Keratinocyte (primary cell): ENCODE results near the gene RNMT. TPM values are rescaled to one million over a fixed set of nuclear protein-coding genes. Genes with fewer than 3 reads are reported as not detected.

Source experiments
- DNase-seq: peaks from one replicate; pipeline ENCODE4 v3.0.0-alpha.2; 2011; ENCODE audit warnings: low read depth, missing footprints, low spot score
- FAIRE-seq: peaks from 2 replicates; lab custom pipeline; 2011; peaks lifted over from hg19 to GRCh38; lab: Jason Lieb, UNC
- H2AFZ ChIP-seq: 2 replicates; pipeline ENCODE4 v1.6.0; 2012; ENCODE audit warnings: low read length, control low read depth, inconsistent platforms; ENCODE audit not compliant: control insufficient read depth
- H3K27ac ChIP-seq: 2 replicates; pipeline ENCODE4 v1.5.1; 2011; ENCODE audit warnings: low read length; ENCODE audit not compliant: control insufficient read depth, insufficient read depth
- H3K27me3 ChIP-seq: 3 replicates; pipeline ENCODE4 v1.6.0; 2011; ENCODE audit warnings: low read length; ENCODE audit not compliant: control insufficient read depth, insufficient read depth; ENCODE audit errors: extremely low read depth
- H3K36me3 ChIP-seq, 2 experiments: 2 replicates in 1 of 2; 3 replicates in 1 of 2; pipeline ENCODE4 v1.5.1; 2011; ENCODE audit warnings: low read length in 2 of 2, mild to moderate bottlenecking in 1 of 2; ENCODE audit not compliant: control insufficient read depth in 2 of 2, insufficient read depth in 2 of 2; ENCODE audit errors: extremely low read depth in 1 of 2
- H3K4me1 ChIP-seq: 3 replicates; pipeline ENCODE4 v1.5.1; 2011; ENCODE audit warnings: low read length; ENCODE audit not compliant: control insufficient read depth, insufficient read depth; ENCODE audit errors: extremely low read depth
- H3K4me2 ChIP-seq: 3 replicates; pipeline ENCODE4 v1.6.0; 2011; ENCODE audit warnings: low read depth, low read length; ENCODE audit not compliant: control insufficient read depth, insufficient read depth; ENCODE audit errors: extremely low read depth
- H3K4me3 ChIP-seq, 3 experiments: fragments of 200-600 bp in 1 of 3; sonication (generic) in 1 of 3; 2 replicates in 2 of 3; 3 replicates in 1 of 3; pipeline ENCODE4 v1.5.1; 2011 to 2016; ENCODE audit warnings: low read length in 3 of 3, mild to moderate bottlenecking in 3 of 3, control low read depth in 2 of 3, inconsistent platforms in 1 of 3, low read depth in 1 of 3, mixed read lengths in 1 of 3, mixed run types in 1 of 3, moderate library complexity in 1 of 3; ENCODE audit not compliant: control insufficient read depth in 2 of 3, insufficient read depth in 2 of 3; ENCODE audit errors: extremely low read depth in 1 of 3
- H3K79me2 ChIP-seq: 2 replicates; pipeline ENCODE4 v1.6.0; 2012; ENCODE audit warnings: low read length; ENCODE audit not compliant: control insufficient read depth, insufficient read depth
- H3K9ac ChIP-seq: 3 replicates; pipeline ENCODE4 v1.6.0; 2011; ENCODE audit warnings: low read length; ENCODE audit not compliant: control insufficient read depth, insufficient read depth; ENCODE audit errors: extremely low read depth
- H3K9me1 ChIP-seq: 3 replicates; pipeline ENCODE4 v1.6.0; 2011; ENCODE audit warnings: low read length; ENCODE audit not compliant: control insufficient read depth, insufficient read depth; ENCODE audit errors: extremely low read depth
- H3K9me3 ChIP-seq: 2 replicates; pipeline ENCODE4 v1.5.1; 2012; ENCODE audit warnings: low read depth, low read length; ENCODE audit not compliant: control insufficient read depth
- H4K20me1 ChIP-seq: 3 replicates; pipeline ENCODE4 v1.6.0; 2011; ENCODE audit warnings: low read length; ENCODE audit not compliant: control insufficient read depth, insufficient read depth; ENCODE audit errors: extremely low read depth
- EZH2 ChIP-seq: IDR thresholded peaks from one replicate; pipeline ENCODE4 v1.6.1; 2012; ENCODE audit warnings: inconsistent platforms, mild to moderate bottlenecking, low read length, moderate library complexity
- dilution Hi-C: fragments of 300-500 bp; cut with MboI; formaldehyde crosslinking; loops from one replicate; pipeline ENCODE4 v1.7.0; 2020; ENCODE audit warnings: low sequenced_read_pairs; ENCODE audit not compliant: extremely low pct_ligation_motif_present
- polyA plus RNA-seq, 5 experiments: library from polyadenylated mRNA; depleted of rRNA in 3 of 5; stranded (reverse) in 3 of 5; stranded (forward) in 1 of 5; unstranded in 1 of 5; fragments of >200 nt; gene quantifications; 1 replicate in 1 of 5; 2 replicates in 3 of 5; 3 replicates in 1 of 5; pipeline versions ENCODE4 v1.2.1 to v1.2.3, GENCODE V29; 2011 to 2012; ENCODE audit warnings: missing spikeins in 2 of 5, low read depth in 1 of 5, low replicate concordance in 1 of 5
- TF ChIP-seq, protein P1 (sequence below), 3 experiments: IDR thresholded peaks in 1 of 3; conservative IDR thresholded peaks in 1 of 3; optimal IDR thresholded peaks in 1 of 3; 2 replicates in 2 of 3; 3 replicates in 1 of 3; pipeline versions ENCODE3 to v1.5.1; 2011; ENCODE audit warnings: low read length in 3 of 3, mild to moderate bottlenecking in 3 of 3, moderate library complexity in 2 of 3, control low read depth in 1 of 3, inconsistent platforms in 1 of 3; ENCODE audit not compliant: insufficient read depth in 2 of 3; ENCODE audit errors: extremely low read depth in 1 of 3

The RNMT gene
- polyA plus RNA-seq, 1 donor (not counting 4 experiments of a cell fraction or from before 2014, with no cell fraction given) = 22.6 TPM

DNA sequence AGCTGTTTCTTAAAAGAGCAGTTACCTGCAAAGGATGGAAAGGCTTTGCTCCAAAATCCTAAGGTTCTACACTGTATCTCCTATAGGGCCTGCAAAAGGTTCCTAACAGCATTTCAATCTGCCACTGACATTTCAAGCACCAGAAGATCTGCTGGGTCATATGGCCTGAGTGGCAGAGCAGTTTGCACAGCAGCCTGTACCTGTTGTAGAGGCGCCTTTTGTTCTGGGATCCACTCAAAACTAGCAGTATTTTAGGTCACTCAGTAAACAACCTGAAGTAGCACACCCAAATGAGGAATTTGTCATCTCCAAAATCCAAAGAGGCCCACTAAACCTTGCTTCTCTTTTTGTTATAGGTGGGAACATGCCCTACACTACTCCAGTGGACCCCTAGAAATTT is 6.3 kb upstream of the RNMT start:
- Histone ChIP-seq H3K4me1 (peaks cover 7% of the 10 kb centered on the region), H3K4me2 (no peak overlapping the region)
- dilution Hi-C loops = no loop called here

DNA sequence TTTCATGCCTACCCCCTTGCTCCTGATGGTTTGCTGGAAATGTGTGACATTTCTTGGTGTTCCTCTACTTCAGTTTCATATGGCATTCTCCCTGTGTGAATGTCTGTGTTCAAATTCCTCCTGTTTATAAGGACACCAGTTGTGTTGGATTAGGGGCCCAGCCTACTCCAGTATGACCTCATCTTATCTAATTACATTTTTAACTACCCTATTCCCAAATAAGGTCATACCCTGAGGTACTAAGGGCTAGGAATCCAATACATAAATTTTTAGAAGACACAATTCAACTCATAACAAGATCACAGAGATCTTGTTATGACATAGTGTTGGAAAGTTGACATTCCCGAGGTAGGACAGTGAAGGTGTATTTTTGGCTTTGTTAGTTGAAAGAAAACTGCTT is 5.6 kb upstream of the RNMT start:
- H3K9me3 ChIP-seq = no peaks in the 10 kb centered on the region
- FAIRE-seq (no peak), DNase-seq (no peak)
- H3K9me1 ChIP-seq = no peaks in the 10 kb centered on the region
- dilution Hi-C loops = no loop called here
- H3K27me3 ChIP-seq = no peaks in the 10 kb centered on the region
- no peak overlapping the region for H3K27ac ChIP-seq
- peaks cover 99% of the 10 kb centered on the region for H3K79me2 ChIP-seq
- TF ChIP-seq, protein P1, sequence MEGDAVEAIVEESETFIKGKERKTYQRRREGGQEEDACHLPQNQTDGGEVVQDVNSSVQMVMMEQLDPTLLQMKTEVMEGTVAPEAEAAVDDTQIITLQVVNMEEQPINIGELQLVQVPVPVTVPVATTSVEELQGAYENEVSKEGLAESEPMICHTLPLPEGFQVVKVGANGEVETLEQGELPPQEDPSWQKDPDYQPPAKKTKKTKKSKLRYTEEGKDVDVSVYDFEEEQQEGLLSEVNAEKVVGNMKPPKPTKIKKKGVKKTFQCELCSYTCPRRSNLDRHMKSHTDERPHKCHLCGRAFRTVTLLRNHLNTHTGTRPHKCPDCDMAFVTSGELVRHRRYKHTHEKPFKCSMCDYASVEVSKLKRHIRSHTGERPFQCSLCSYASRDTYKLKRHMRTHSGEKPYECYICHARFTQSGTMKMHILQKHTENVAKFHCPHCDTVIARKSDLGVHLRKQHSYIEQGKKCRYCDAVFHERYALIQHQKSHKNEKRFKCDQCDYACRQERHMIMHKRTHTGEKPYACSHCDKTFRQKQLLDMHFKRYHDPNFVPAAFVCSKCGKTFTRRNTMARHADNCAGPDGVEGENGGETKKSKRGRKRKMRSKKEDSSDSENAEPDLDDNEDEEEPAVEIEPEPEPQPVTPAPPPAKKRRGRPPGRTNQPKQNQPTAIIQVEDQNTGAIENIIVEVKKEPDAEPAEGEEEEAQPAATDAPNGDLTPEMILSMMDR (optimal IDR thresholded peaks at IDR 0.05 in 1 of 3, IDR thresholded peaks at IDR 0.05 in 1 of 3, conservative IDR thresholded peaks at IDR 0.05 in 1 of 3; ENCODE audit: extremely low read depth in 1 of 3, insufficient read depth in 2 of 3, low read length in 3 of 3) = no peak
- no peak for TF ChIP-seq EZH2
- H3K36me3 ChIP-seq = peaks cover 5 to 7% of the 10 kb centered on the region in 2 experiments
- H3K9ac ChIP-seq = no peak overlapping the region
- H3K4me3 ChIP-seq = no peak overlapping the region
- H3K4me2 ChIP-seq = no peak overlapping the region
- no peak overlapping the region for H2AFZ ChIP-seq
- peaks cover 7% of the 10 kb centered on the region for H3K4me1 ChIP-seq
- no peaks in the 10 kb centered on the region for H4K20me1 ChIP-seq

More for the DNA sequence above, 6.3 kb upstream of the RNMT start:
- H3K9me1 ChIP-seq = no peaks in the 10 kb centered on the region
- FAIRE-seq (no peak), DNase-seq (no peak)
- no peaks in the 10 kb centered on the region for H3K9me3 ChIP-seq
- peaks cover 5 to 7% of the 10 kb centered on the region in 2 experiments for H3K36me3 ChIP-seq
- no peaks in the 10 kb centered on the region for H3K27me3 ChIP-seq
- no peak overlapping the region for H3K27ac ChIP-seq
- H3K79me2 ChIP-seq = peaks cover 98% of the 10 kb centered on the region
- H4K20me1 ChIP-seq = no peaks in the 10 kb centered on the region
- no peak overlapping the region for H2AFZ ChIP-seq
- no peak for TF ChIP-seq EZH2
- TF ChIP-seq, protein P1 (optimal IDR thresholded peaks at IDR 0.05 in 1 of 3, IDR thresholded peaks at IDR 0.05 in 1 of 3, conservative IDR thresholded peaks at IDR 0.05 in 1 of 3; ENCODE audit: extremely low read depth in 1 of 3, insufficient read depth in 2 of 3, low read length in 3 of 3) = no peak
- no peak overlapping the region for H3K4me3 ChIP-seq
- no peak overlapping the region for H3K9ac ChIP-seq
